Psoas muscle (tissue), 8 donors: ENCODE results near the gene ZBTB44. TPM values are rescaled to one million over a fixed set of nuclear protein-coding genes. Genes with fewer than 3 reads are reported as not detected.

Experiments used
- ATAC-seq, 4 donors: fragments of 200-7000 bp; cut with Tn5 transposase; one replicate each; pipeline ENCODE4 v1.9.1; 2020; ENCODE audit warnings: moderate library complexity in 3 of 4, mild to moderate bottlenecking in 2 of 4
- DNase-seq, 2 donors: peaks; one replicate each; pipeline ENCODE4 v3.0.0-alpha.2; 2020
- H3K27ac ChIP-seq: fragments of 200-600 bp; one replicate; pipeline ENCODE4 v1.8.0; 2022
- H3K27me3 ChIP-seq, 3 donors: fragments of 200-600 bp in 1 of 3; one replicate each; pipeline versions ENCODE4 v1.6.1 to v1.8.0; 2013 to 2022; ENCODE audit warnings: low read length in 2 of 3, mild to moderate bottlenecking in 2 of 3, moderate library complexity in 1 of 3; ENCODE audit not compliant: insufficient read depth in 3 of 3
- H3K36me3 ChIP-seq, 2 donors: fragments of 200-600 bp in 1 of 2; one replicate each; pipeline versions ENCODE4 v1.6.1 to v1.8.0; 2013 to 2022; ENCODE audit warnings: low read depth in 1 of 2, mild to moderate bottlenecking in 1 of 2, moderate library complexity in 1 of 2; ENCODE audit not compliant: insufficient read depth in 1 of 2
- H3K4me1 ChIP-seq: fragments of 200-600 bp; one replicate; pipeline ENCODE4 v1.8.0; 2022
- H3K4me3 ChIP-seq: fragments of 200-600 bp; one replicate; pipeline ENCODE4 v1.8.0; 2022; ENCODE audit warnings: mild to moderate bottlenecking
- H3K9me3 ChIP-seq: fragments of 200-600 bp; one replicate; pipeline ENCODE4 v1.8.0; 2022
- WGBS, 3 donors: extraction: QIAGEN DNeasy Blood & Tissue Kit; methylation state at CpG; one replicate each; pipeline versions ENCODE4 v1.1.6 to v1.1.7; 2013; 5-methylcytosine and 5-hydroxymethylcytosine counted together
- intact Hi-C, 2 donors: fragments of 100-400 bp; cut with DNase I; formaldehyde crosslinking; loops; one replicate each; pipeline versions ENCODE4 v1.11.0 to v1.14.2; 2022
- polyA plus RNA-seq, 3 donors: library from polyadenylated mRNA; stranded (reverse); fragments of 200-250 nt; gene quantifications; one replicate each; pipeline ENCODE4 v1.2.3, GENCODE V29; 2013
- total RNA-seq, 4 donors: library from RNA; stranded (reverse); fragmentation: NEBNext Ultra II Directional in 2 of 4; extraction: Animal tissue kit (Norgen Biotek cat#: 25700) in 2 of 4; gene quantifications; one replicate each; pipeline versions ENCODE4 v1.2.1 to v1.2.4, GENCODE V29; 2021 to 2023
- TF ChIP-seq, protein P1 (sequence below): fragments of 200-600 bp; IDR thresholded peaks from one replicate; pipeline ENCODE4 v1.8.0; 2022; ENCODE audit warnings: antibody characterized with exemption
- donor health status: healthy with polysubstance abuse.
- donor health status: DM: no; HTN: no; CAD: no; lungs with moderate emphysema.
- donor health status: Bipolar disorder and iron deficiency.
- donor health status: healthy.
- donor health status: DM: yes; HTN: yes; CAD: no.
- donor health status: DM: no; HTN: no; CAD: no.
- donor health status: DM: no; HTN: no; CAD: no.
- donor health status: DM: yes; HTN: yes; CAD: no.

The ZBTB44 gene
- total and polyA plus RNA-seq, 7 donors: 8.6 to 77.2 (median 58.6) TPM

- Histone ChIP-seq H3K4me1 (no peaks in the 10 kb centered on the region), H3K36me3 (no peaks in the 10 kb centered on the region), H3K9me3 (no peaks in the 10 kb centered on the region), H3K4me3 (no peak overlapping the region), H3K27me3 (no peaks in the 10 kb centered on the region), H3K27ac (no peak overlapping the region)
- no peak for ATAC-seq
- TF ChIP-seq, protein P1, sequence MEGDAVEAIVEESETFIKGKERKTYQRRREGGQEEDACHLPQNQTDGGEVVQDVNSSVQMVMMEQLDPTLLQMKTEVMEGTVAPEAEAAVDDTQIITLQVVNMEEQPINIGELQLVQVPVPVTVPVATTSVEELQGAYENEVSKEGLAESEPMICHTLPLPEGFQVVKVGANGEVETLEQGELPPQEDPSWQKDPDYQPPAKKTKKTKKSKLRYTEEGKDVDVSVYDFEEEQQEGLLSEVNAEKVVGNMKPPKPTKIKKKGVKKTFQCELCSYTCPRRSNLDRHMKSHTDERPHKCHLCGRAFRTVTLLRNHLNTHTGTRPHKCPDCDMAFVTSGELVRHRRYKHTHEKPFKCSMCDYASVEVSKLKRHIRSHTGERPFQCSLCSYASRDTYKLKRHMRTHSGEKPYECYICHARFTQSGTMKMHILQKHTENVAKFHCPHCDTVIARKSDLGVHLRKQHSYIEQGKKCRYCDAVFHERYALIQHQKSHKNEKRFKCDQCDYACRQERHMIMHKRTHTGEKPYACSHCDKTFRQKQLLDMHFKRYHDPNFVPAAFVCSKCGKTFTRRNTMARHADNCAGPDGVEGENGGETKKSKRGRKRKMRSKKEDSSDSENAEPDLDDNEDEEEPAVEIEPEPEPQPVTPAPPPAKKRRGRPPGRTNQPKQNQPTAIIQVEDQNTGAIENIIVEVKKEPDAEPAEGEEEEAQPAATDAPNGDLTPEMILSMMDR: no peak
- intact Hi-C loops: no loop called here
- DNase-seq: no peak
- WGBS, 3 donors: 98 to 100% (median 100%) methylated on average over 1 of the region's 1 CpG
These were observed 36.0 kb downstream of the ZBTB44 start for GRCh38 chr11:130278745-130279144.

DNA sequence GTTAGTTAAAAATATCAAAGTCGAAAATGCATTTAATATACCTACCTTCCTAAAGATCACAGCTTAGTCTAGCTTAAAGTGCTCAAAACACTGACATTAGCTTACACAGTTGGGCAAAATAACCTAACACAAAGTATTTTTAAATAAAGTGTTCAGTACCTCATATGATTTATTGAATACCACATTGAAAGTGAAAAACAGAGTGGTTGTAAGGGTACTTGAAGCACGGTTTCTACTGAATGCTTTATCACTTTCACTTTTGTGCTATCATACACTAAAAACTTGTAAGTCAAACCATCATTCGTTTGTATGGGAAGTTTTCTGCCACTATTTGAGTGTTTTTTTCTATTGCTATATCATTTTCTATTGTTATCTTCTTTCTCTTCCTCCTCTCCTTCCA is 36.6 kb downstream of the ZBTB44 start:
- no peaks in the 10 kb centered on the region for H3K4me1 ChIP-seq
- no peaks in the 10 kb centered on the region for H3K9me3 ChIP-seq
- DNase-seq (no peak), ATAC-seq (no peak)
- H3K27me3 ChIP-seq: no peaks in the 10 kb centered on the region
- H3K27ac ChIP-seq: no peak overlapping the region
- no peak overlapping the region for H3K4me3 ChIP-seq
- 94 to 97% (median 94%) methylated on average over 3 of the region's 3 CpGs for WGBS, 3 donors
- TF ChIP-seq, protein P1: no peak
- intact Hi-C loops: no loop called here
- H3K36me3 ChIP-seq: no peaks in the 10 kb centered on the region

GRCh38 chr11:130272336-130272735 is 42.4 kb downstream of the ZBTB44 start:
- ATAC-seq (no peak), DNase-seq (no peak)
- Histone ChIP-seq H3K9me3 (no peaks in the 10 kb centered on the region), H3K4me1 (no peaks in the 10 kb centered on the region), H3K4me3 (no peak overlapping the region), H3K27ac (no peak overlapping the region), H3K27me3 (no peaks in the 10 kb centered on the region), H3K36me3 (peaks cover 0 to 14% of the 10 kb centered on the region in 2 donors)
- TF ChIP-seq, protein P1: no peak
- intact Hi-C loops: no loop called here
- WGBS, 3 donors: 63 to 86% (median 80%) methylated on average over 2 of the region's 2 CpGs

DNA sequence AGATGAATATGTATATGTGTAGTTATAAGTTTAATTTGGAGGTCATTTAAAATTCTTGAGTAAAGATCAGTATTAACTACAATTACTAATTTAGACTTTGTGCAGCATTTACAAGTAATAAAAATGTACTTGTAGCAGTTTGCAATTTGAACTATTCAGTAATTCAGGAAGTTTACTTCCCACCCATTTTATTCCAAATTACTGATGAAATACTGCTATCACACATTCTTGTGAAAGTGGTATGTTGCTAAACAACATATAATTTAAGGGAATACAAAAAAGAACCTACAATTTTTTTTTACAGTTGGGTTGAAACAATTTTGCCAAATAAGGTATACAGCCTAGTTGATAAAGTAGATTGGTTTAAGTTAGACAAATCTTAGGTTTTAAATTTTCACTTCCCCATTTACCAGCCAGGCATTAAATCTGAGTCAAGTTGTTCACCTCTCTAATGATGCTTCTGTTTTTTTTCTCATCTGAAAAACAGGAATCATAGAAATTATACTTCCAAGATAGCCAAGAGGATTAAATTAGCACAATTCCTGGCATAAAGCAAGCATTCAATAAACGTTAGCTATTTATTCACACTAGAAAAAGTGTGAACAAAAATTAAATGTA is 45.3 kb downstream of the ZBTB44 start:
- no peaks in the 10 kb centered on the region for H3K9me3 ChIP-seq
- no peaks in the 10 kb centered on the region for H3K27me3 ChIP-seq
- H3K27ac ChIP-seq: no peak overlapping the region
- no peak for DNase-seq
- H3K4me1 ChIP-seq: peaks cover 5% of the 10 kb centered on the region
- no peak overlapping the region for H3K4me3 ChIP-seq
- WGBS, 3 donors: 33 to 40% (median 35%) methylated on average over 1 of the region's 1 CpG
- H3K36me3 ChIP-seq: peaks cover 0 to 26% of the 10 kb centered on the region in 2 donors
- TF ChIP-seq, protein P1: no peak
- no peak for ATAC-seq
- intact Hi-C loops: no loop called here

- Histone ChIP-seq H3K27me3 (no peaks in the 10 kb centered on the region), H3K27ac (no peak overlapping the region), H3K4me3 (no peak overlapping the region), H3K36me3 (peaks cover 3 to 28% of the 10 kb centered on the region in 2 donors), H3K4me1 (peaks cover 16% of the 10 kb centered on the region), H3K9me3 (no peaks in the 10 kb centered on the region)
- WGBS, 3 donors: 78 to 82% (median 79%) methylated on average over 5 of the region's 5 CpGs
- intact Hi-C loops: no loop called here
- DNase-seq (no peak), ATAC-seq (no peak)
- TF ChIP-seq, protein P1: no peak
These were observed 51.4 kb downstream of the ZBTB44 start for GRCh38 chr11:130263351-130263750.
